NCI-H1436 treated with DMSO at 0.1 percent for 48 hours (cell line): ENCODE measurements around the gene VSIG10L2.
"Not testable (repeated sequence)": the region's sequence is repeated elsewhere in the genome, so short reads cannot be mapped to it uniquely, and the experiment has no call there.

ENCODE experiments used
- DNase-seq: peaks from one replicate; lab custom pipeline; 2025; lab: John Stamatoyannopoulos, UW

Gene VSIG10L2

DNA sequence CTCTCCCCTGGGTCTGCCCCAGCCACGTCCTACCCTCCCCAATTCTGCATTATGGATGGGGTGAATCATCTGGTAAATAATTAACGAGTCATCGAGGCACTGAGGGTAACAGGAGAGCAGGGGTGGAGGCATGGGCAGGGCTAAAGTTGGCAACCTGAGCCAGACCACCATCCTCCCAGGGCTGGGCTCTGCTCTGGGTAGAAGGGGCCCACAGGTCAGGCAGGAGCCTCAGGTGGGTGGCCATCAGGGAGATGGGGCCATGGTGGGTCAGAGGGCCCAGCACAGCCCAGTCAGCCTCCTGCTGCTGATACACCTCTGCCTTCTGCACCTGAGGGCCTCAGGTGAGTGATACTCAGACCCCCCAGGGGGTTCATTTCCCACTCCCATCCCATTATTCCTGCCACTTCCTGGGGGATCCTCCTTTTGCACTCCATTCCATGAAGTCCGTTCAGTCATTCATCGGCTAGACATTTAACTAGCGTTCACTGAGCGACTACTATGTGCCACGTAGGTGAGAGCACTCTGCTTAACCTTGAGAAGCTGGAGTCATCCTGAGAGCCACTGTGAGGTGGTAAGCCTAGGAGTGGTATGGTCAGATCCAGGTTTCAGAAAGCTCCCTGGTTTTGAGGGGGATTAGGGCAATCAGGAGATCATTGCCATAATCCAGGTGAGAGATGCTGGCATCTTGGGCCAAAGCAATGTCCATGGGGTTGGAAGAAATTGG is at the start of gene VSIG10L2:
VSIG10L2 (plus strand) TSS at position 248 of the 724 bp plus-strand sequence; CDS start at position 260, 12 bp downstream.
- no peak for DNase-seq

DNA sequence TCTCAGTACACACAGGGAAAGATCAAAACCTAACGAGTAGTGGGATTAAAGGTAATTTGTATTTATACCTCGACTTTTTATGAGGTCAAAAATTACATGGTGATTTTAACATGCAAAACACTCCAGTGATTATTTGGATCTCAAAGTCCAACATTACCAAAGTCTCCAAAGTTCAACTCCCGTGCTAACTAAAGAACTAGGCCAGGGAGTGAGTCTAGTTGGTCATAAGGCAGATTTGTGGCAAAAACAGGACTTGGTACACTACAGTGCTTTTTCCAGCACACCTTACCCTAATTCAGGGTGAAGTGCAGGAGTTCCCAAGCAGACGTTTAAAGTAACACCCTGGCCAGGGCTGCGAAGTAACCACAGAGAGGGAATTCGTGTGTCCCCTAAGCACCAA is 44.0 kb upstream of the VSIG10L2 start:
- DNase-seq = no peak

DNA sequence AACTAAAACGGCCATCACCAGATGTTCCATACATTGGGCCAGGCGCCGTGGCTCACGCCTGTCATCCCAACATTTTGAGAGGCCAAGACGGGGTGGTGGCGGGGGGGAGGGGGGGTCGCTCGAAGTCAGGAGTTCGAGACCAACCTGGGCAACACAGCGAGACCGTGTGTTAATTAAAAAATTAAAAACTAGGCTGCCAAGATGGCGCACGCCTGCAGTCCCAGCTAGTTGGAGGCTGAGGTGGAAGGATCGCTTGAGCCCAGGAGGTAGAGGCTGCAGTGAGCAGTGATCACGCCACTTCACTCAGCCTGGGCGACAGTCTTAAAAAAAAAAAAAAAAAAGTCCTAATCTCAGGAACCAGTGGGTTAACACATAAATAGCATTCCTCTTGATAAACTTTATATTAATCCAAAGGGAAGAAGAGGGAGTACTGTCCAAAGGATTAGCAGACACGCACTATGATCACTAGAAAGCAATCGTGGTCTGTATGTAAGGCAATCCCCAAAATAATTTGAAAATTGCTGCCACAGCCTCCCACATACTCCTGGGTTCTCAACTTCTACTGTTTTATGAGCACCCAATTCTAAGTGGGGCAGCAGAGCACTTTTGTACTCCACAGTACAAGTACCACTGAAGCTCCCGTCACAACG is 43.4 kb upstream of the VSIG10L2 start:
- no peak for DNase-seq

DNA sequence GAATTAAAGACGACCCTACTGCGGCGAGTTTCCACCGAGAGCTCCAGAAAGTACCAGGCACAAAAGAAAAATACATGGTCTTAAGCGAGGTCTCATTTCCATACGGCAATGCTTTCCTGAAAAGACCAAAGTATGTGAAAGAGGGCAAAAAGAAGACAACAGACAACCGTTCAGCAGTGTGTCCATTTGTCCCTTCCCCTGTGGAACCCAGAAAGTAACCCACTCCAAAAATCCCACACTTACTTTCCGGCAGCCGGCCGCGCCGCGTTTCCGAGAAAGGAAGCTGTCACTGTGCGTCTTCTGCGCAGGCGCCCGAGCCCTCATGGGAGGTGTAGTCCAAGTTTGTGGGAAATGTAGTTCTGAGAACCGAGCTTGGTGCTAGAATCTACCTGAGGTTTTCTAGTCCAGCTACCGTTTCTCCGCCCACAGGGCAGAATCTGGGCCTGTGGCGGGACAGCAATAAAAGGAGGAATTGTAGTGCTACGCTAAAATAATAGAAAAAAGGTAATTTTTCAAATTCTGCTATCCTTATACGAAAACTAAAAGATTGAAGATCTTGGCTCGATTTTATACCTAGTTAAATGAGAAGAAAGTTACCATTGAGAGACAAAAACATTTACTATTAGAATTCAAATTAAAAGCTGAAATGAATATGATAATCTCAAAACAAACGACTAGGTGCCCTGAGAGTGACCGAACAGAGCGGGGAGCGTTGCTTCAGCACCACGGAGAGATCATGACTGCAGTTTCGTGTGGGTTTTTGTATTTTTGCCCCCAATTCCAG is 42.7 kb upstream of the VSIG10L2 start, which contains the start of gene PUS3:
PUS3 (minus strand) TSS at position 280 of the 784 bp plus-strand sequence. CDS start 6,922 bp downstream, outside the sequence.
- DNase-seq = peak; percentile 60

DNA sequence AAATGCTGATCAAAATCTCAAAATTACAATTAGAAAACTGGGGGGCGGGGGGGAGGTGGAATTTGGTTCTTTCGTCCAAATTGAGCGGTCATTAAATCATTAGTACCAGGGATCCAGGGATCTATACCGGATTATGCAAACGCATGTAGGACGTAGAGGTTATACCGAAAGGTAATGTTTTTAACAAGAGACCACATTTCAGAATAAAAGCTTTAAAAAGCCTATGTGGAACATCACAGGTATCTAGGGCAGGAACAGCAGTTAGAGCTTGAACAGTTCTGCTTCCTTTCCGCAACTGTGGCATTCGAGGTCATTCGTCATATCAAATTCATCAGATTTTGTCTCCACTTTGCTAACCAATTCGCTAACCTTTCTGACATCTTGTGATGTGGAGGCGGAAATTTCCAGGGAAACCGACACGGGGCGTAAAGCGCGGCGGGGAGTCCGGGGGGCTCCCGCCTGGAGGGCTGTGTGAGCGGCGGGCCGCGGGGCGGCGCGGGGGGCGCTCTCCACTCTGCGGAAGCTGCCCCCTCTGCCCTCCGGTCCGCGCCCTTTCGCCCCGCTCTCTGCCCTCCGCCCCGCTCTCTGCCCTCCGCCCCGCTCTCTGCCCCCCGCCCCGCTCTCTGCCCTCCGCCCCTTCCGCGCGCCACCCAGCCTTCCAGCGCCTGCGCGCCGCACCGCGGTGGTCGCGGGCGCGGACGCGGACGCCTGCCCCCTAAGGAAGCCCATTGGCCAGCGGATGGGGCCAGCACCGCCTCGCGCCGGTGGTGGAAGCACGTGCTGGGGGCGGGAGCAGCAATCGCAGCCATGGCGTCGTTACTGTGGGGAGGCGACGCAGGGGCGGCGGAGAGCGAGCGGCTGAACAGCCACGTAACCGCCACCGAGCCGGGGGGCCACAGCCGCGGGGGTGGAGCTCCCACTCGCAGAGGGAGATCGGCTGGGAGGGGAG is 41.9 kb upstream of the VSIG10L2 start, which contains the start of gene DDX25:
DDX25 (plus strand) TSS at position 798 of the 949 bp plus-strand sequence; CDS start at position 808, 10 bp downstream.
- DNase-seq = no peak

DNA sequence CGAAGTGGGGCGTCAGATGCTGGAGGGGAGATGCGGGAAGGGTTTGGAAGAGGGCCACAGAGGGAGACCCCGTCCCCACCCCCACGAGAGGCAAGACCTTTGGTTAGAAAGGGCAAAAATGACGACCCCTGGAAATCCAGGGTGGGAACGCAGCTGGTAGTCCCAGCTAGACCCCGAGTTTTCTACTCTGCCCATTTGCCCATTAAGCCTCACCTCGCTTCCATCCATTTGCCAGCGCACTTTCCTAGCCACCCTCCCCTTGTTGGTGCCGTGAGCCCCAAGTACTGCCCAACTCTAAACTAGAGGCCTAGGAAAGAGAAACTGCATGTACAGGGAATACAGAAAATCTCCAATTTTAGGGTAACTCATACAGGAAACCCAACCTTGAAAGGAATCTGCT is 41.2 kb upstream of the VSIG10L2 start:
- no peak for DNase-seq

DNA sequence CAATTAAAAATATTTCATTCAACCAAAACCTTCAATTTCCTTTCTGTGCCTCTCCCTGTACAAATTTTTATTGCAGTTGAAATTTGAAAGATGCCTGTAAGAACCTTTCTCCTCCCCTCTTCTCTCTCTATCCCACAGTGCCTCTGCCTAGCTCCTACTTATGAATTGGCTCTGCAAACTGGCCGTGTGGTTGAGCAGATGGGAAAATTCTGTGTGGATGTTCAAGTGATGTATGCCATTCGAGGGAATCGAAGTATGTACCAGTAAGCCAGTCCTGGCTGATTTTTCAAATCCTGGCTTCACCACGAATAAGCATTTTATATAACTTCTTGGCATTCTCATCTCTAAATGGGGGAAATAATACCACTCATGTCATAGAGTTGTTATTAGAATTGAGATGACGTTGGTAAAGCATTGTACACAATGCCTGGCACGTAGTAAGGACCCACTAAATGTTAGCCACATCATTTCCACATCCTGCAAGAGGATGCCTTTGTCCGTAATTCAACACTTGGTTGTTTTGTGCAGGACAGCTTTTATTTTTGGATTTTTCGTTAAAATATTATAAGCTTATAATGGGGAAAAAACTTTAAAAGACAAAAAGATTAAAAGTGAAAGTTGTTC is 35.5 kb upstream of the VSIG10L2 start:
- no peak for DNase-seq

DNA sequence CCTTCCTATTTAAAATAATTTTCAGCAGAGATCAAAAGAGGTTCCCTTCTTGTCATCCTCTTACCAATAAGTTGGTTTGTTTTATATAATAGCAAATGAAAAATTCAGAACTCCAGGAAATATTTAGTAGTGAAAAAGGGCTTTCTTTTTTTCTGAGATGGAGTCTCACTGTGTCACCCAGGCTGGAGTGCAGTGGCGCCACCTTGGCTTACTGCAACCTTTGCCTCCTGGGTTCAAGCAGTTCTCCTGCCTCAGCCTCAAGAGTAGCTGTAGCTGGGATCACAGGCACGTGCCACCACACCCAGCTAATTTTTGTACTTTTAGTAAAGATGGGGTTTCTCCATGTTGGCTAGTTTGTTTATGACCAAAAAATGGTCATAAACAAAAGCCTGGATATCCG is 31.2 kb upstream of the VSIG10L2 start:
- not testable (repeated sequence) for DNase-seq

DNA sequence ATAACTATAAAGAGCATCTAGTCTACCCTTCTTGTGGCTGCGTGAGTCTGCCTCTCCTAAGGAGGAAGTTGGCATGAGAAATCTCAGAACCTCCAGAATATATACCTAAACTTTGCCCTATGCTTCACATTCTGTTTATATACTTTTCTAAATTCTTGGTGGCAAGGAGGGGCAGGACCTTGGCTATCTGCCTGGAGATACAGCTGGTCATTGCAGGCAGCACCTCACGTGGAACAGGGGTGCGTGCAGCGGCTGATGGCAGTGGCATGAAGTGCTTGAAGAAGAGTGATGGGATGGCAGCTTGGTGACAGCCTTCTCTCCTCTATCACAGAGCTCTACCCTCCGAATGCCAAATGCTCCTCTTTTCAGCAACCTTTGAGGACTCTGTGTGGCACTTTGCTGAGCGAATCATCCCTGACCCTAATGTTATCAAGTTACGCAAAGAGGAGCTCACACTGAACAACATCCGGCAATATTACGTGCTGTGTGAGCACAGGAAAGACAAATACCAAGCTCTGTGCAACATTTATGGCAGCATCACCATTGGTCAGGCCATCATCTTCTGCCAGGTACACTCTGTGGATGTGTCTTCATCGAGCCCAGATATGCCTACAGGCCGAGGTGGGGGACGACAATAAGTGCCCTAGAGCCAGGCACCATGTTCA is 29.0 kb upstream of the VSIG10L2 start:
- no peak for DNase-seq

DNA sequence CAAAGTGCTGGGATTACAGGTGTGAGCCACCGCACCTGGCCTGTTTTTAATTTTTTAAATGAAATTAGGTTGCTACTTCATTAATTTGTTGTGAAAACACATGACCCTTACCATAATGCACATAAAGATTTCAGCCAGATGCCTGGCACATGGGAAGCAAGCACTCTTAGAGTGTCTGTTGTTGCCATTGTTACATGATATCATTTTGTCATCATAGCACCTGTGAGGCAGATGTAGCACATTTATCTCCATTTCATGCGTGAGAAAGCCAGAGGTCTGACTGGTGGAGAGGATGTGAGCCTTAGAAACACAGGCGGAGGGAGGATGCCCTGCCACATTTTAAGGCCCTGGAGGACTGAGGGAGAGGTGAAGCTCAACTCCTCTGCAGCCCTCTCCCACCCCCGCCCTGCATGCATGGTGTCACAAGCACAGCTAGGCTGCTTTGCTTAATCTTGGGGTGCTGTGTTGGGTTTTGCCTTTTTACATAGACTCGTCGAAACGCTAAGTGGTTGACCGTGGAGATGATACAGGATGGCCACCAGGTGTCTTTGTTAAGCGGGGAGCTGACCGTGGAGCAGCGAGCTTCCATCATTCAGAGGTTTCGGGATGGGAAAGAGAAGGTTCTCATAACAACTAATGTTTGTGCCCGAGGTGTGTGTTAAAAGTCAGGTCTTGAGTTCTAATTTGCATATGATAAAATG is 27.6 kb upstream of the VSIG10L2 start:
- DNase-seq = no peak

DNA sequence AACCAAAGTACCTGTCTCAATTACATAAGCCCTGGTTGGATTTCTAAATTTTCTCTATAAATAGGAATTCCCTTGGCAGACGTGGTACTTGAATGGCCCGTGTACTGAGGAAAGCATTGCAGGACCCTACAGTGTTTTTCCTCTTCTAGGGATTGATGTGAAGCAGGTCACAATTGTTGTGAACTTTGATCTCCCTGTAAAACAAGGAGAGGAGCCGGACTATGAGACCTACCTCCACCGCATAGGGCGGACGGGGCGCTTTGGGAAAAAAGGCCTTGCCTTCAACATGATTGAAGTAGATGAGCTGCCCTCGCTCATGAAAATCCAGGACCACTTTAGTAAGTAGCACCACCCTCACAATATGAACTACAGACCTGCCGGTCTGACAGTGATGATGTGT is 24.8 kb upstream of the VSIG10L2 start:
- DNase-seq = no peak

DNA sequence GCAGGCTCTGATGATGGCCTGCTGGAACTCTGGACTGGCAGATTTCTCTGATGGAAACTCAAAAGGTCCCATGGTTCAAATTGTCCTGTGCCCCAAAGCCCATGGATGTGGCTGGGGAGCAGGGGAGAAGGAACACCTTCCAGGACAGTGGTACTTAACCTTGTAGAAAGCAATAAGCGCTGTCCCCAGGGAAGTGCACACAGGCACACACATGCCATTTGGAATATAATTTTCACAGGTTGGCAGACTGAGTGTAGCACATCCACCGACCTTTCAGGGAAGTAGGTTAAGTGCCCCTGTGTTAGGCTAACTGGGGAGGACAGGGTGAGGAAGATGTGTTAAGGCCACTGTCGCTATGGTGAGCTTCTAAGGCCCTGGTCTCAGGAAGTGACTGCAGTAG is 23.7 kb upstream of the VSIG10L2 start:
- DNase-seq = no peak

DNA sequence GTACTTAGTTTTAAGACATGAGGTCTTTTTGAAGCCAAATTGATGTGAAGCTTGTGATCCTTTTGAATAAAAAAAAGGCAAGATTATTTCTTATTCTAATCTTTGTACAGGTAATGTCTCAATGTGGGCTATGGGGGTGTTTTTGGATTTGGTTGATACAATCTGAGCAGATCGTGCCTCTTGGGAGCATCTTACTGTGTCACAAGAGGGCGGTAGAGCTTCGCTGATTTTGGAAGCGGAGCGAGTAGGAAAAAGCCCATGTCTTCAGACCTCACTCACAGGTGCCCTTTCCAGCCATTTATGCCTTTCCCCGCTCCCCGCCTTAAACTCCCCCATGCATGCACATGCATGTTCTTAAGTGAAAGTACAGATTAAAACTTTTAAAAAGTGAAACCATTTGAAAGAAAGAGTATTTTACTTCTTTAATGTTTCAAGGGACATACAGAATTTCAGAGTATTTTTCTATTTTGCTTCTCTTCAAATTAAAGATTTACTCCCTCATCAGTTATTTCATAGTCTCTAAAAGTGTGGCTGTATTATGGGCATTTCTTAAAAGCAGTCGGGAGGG is 22.7 kb upstream of the VSIG10L2 start:
- DNase-seq = peak; percentile 13

DNA sequence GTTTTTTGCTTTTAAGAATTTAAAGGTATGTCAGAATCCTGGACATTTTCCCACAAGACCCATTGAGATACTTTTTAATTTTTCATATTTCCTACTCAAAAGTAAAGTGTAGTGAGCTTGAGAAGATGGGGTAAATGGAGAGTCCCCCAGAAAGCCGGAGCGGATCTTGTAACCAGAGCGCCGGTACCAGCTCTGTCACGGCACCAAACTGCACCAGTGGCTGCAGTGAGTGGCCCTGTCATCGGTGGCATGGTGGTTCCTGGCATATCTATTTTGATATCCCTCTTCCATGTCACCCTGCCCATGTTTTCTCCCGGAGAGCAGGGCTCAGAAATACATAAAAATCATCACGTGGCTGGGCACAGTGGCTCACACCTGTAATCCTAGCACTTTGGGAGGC is 22.2 kb upstream of the VSIG10L2 start:
- DNase-seq = no peak

DNA sequence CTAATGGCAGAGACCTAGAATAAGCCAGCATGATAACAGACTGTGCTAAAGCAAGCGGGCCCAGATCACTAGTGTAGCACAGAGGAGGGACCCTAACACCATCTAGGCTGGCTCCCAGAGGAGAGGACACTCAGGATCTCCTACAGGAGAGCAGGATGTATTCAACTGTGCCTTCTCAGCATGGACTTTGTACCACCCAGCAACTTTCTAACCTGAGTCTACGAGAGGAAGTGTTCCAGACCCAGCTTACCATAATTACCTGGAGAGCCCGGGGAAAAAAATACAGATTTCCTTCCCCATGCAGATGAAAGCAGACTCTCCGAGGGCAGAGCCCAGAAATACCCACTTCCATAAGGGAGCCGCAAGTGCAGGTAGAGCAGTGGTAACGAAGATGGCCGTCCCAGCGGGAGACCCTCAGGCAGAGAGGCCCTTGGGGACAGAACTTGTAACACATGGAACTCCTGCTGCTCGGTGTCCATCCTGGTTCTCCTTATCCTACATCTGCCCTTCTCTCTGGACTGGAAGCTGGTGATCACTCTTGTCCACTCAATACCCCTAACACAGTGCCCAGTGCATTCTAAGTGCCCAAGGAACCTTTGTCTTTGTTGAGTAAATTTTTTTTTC is 21.3 kb upstream of the VSIG10L2 start:
- DNase-seq = no peak

DNA sequence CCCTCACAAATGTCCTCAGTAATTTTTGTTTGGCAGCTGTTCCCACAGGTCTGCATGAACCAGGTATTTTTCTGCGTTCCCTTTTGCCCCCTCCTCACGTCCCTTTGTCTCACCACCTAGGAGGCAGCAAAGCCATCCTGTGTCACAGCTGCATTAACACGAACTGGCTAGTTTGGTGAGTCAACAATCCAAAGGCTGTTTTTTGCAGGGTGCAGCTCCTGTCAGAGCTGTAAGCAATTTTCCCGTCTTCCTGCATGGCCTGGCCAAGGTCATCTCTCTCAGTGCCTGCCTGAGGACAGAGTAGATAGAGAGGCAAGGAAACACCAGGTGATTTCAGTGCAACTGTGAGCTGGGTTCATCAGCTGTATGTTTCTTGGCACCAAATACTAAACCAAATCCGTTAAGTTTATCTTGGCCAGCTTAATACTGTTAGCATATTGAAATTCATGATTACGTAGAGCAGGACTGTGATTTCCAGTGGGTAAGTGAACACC is 20.6 kb upstream of the VSIG10L2 start:
- no peak for DNase-seq

DNA sequence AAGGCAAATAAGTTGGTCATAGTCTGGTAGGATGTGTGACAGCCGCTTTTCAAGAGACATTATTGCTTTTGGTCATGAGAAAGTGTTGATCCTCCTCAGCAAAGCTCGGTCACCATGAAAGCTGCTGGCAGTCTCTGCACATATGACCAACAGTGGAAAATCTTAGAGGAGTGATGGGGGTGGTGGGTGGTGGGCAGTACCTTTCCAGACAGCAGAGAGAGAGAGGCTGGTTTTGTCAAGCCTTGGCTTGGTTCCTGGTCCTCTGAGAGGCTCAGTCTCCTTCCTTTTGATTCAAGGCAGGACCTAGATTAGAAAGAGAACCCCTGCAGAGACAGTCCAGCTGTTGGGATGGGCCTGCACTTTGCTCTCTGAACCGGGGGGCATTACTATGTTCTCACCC is 20.0 kb upstream of the VSIG10L2 start:
- no peak for DNase-seq

DNA sequence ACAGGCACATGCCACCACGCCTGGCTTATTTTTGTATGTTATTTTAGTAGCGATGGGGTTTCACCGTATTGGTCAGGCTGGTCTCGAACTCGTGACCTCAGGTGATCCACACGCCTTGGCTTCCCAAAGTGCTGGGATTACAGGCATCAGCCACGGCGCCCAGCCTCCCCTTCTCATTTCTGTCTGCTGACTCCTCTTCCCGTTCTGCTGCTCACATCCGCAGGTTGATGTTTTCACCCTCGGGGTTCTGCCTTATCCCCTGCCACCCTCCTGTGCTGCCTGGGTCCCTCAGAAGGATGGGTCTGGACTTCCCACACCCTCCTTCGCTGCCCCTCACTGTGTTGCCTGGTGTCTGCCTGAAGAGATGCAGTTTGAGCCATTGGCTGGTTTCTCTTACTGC is 19.2 kb upstream of the VSIG10L2 start:
- no peak for DNase-seq
